ENCODE data around the gene VCAN.

DNA sequence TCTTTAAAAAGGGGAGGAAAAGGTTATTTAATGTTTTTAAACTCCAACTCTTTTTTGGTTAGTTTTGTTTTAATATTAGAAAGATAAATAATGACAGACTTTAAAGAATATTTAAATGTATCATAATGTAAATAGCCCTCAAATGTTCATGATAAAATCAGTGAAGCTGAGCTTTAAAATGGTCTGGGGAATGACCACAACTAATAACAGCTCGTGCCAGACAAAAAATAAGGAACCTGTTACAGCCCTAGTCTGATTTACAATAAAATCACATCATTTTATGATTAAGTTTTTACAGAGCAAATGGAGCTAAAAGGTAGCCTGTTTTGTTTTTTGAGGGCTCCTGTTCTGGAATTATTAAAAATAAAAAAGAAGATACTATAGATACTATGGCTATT is 46.1 kb downstream of the VCAN start:
- TF ChIP-seq GATA3 (IDR thresholded peaks at IDR 0.05; ENCODE audit: low read depth, low read length): 0 out of 2 replicates have a peak, but pooled peaks have one; percentile 23
- no peak for TF ChIP-seq GATA2 (IDR thresholded peaks at IDR 0.05; ENCODE audit: low read depth, low read length)
